ENCODE results near the gene ZMIZ1.

Gene ZMIZ1

DNA sequence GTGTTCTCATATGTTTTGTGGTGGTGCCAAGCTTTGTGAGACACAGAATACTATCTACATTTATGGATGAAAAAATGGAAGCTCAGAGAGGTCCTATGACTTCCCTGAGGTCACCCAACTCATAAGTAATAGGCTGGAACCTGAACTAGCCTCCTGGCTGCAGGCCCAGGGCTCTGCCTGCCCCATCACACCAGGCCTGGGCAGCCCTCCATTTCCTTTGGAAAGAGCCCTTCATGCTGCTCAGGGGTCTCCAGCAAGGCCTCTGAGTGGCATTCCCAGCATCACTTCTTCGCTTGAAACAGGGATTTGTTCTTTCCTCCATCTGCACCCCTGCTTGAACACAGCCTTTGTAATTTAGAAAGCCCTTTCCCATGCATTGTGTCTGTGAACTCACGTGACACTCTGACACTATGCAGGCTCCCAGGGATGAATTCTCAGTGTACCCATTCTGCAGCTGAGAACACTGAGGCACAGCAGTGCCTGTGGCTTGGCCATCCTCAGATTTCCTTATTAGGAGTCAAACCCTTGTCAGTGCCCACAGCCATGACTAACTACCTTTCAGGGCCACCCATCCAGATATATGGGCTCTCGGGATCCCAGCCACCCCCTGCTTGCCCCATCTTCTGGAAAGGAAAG is 150.7 kb downstream of the ZMIZ1 start:
- no peak for DNase-seq

DNA sequence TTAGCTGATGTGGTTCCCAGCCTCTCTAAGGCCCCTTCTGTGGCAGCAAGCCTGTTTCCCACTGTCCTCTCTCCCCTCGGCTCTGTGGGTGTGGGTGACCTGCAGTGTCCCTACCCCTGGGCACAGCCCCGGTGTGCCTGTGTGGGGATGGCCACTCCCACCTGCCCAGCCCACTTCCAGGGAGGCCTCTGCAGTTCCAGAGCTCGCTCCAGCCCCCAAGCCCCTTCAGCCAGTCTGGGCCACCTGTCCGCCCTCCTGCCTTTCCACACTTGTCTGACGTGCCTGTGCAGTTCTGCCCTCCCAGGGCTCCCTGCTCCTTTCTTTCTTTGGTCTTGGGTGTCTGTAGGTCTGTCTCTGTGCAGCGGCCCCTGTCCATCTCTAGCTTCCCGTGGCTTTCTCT is 151.5 kb downstream of the ZMIZ1 start:
- no peak for DNase-seq

DNA sequence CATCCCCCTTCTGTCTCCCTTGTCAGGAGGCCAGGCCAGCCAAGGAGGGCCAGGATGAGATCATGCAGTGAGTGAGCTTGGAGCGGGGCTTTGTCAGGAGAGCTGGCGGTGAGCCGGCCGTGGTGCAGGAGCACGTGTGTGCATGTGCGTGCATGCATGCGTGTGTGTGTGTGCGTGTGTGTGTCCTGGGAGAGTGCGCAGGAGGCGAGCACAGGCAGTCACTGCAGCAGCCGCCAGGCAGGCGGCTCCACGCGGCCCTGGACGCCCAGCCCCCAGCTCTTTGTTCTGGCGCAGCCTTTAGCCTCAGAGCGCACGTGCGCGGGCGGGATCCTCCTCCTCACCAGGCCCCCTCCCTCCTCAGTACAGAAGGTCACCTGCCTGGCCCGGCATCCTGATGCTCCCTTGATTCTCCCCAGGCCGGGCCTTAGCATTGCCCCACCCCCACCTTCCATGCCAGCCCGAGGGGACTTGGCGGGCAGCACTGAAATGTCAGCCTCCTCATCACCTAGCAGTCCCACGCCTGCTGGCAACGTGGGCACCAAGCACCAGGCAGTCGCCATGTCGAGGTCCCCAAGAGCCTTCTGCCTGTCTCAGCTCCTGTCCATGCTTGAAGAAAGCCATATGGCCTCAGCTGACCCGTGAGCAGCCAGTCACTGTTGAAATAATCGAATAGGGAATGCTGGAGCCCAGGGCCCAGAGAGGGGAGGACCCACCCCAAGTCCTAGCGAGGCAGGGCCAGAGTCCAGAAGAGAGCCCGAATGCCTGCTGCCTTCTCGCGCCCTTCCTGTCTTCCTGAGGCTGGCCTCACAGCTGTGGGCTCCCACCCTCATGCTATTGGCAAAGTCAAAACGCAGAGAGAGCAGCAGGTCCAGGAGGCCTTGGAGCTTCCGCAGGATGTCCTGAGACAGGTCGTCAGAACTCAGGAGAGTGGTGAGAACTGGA is 152.6 kb downstream of the ZMIZ1 start:
- DNase-seq = no peak

DNA sequence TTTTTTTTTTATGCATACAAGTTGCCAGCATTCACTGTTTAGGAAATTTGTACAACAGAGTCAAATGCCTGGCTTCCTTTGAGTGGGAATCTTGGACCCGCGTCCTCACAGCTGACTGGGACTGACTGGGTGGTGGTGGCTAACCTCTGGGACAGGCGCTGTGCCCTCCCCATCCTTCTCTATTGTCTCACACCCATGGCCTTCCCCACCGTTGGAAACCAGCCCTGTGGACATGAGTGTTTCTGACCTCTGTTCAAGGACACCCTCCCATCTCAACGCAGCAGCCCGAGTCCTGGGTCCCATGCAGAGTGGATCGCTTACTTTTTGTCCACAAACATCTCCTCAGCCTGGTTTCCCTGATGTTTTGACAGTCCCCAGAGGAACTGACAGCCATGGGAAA is 153.4 kb downstream of the ZMIZ1 start:
- no peak for DNase-seq

DNA sequence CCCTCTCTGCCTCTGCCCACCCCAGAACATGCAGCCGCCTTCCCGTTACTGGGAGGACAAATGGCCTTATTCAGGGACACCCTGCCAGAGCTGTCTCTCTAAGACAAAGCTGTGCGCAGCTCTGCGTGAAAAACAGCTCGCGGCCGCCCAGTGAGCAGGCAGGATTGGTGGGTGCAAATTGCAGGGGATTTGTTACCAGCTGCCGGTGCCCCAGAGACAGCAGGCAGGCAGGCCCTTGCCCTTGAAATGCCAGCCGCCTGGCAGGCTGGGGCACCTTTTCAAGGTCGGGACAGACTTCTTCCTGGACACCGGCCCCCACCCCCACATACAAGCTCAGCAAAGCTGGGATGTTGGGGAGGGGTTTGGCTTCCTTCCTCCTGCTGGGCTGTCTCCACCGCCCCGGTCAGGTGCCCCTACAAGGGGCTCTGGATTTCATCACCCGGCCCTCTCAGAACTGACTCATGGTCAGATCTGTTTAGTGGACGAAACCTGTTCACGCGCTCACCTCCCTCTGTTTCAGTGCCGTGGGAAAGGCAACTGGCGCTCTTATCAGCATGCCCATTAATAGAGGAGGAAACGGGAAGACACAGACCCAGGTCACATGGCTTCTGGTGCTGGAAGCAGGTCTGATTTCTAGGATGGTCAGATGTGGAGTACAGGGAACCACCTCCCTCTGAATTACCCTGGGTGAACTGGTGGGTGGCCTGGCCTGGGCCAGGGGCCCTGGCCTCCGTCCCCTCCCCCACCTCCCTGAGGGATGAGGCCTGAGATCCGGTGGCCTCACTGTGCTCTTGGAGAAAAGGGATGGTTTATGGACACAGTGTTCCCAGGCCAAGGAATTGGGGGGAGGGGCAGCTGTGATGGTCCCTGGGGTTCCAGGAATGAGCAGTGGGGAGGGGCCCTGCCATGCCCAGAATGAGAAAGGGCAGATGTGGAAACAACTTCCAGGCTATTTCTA is 154.6 kb downstream of the ZMIZ1 start:
- no peak for DNase-seq

DNA sequence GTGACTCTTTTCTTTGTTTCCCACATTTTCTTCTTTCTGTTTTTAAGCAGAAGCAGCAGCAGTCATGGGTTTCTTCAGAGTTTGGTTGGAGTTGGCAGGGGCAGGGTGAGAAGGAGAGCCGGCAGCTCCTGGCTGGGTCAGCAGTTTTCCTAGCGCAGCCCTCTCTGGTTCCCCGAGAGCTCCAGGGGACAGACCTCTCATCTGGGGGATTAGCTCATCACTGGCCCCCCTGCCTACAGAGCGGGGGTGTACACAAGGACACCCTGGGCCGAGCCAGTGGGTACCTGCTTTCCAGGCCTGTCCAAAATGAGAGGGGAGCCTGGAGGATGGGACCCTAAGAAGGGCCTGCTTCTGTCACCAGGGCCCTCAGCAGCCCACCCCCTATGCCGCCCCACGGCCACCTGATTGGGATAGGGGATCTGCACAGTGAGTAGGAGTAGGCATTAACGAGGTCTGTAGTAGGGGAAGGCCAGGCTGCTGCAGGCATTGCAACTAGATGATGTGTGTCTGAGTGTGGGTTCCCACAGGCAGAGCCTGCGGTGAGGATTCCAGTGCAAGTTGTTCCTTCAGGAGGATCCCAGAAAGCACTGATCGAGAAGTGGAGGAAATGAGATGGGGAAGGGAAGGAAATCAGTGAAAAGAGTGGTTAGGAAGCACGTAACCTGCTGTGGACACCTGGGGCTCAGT is 155.6 kb downstream of the ZMIZ1 start:
- no peak for DNase-seq

DNA sequence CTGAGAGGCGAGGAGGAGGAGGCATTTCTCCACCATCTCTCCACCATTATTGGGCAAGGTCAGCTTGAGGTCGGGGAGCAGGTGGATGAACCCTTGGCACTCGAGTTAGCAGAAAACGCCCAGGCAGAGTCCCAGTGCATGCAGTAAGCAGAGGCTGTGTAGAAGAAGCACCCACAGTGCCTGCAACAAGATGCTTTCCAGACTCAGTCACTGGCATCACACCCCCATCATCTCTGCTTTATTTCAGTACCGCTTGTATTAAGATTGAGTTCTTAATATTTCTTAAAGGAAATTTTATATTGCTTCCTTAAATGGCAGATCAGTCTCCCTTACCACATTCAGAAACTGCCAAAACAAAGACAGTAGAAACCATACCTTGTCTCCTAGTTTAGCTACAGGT is 156.2 kb downstream of the ZMIZ1 start:
- no peak for DNase-seq

DNA sequence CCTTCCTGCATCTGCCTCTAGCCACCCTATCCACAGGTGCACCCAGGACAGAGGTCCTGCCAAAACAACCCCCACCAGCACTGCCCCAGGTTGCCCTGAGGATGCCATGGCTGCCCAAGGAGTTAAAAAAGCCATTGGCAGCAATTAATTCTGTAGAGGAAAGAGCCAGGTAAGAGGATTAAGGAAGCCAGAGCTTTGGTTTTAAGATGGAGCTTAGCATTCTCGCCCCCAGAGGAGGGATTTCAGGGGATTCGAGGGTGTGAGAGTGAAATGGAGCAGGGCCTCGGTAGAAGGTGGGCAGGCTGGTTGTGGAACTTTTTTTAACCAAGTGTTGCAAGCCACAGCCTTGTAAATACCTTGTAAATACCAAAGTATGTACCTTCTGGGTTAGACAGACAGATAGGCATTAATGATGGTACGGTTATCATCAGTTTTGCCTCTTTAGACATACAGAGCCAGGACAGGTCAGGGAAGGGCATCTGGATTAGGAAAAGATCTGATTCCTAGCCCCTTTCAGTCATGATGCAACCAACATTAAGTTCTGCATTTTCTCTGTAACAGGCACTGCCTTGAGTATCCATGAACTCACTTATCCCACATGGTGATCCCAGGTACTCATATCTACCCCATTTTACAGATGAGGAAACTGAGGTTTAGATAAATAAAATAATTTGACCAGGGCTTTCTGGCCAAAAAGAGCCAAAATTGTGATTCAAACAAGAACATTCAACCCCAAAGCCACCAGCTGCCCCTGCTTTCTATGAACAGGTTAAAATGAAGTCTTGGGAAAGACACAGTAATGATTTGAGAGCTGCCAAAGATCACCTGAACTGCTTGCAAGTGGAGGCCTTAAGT is 157.9 kb downstream of the ZMIZ1 start:
- no peak for DNase-seq

DNA sequence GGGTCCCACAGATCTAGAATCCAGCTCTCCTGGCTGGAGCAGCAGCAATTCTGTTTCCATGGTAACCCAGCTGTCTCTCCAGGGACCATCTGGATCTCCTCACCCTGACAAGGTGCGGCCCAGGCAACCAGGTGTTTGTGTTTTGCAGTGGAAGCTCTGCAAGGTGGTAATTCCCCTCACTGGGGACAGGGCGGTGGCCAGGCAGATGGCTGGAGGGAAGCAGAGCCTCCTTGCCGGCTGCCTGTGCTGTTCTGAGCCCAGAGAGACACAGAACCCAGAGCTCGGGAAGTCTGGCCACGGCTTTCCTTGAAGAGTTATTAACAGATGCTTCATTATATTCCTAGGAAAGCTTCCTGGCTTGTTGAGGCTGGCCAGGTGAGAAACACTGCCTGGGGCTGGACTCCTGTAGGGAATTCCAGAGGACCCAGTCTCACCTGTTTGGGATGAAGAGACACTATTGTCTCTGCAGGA is 160.3 kb downstream of the ZMIZ1 start:
- no peak for DNase-seq

DNA sequence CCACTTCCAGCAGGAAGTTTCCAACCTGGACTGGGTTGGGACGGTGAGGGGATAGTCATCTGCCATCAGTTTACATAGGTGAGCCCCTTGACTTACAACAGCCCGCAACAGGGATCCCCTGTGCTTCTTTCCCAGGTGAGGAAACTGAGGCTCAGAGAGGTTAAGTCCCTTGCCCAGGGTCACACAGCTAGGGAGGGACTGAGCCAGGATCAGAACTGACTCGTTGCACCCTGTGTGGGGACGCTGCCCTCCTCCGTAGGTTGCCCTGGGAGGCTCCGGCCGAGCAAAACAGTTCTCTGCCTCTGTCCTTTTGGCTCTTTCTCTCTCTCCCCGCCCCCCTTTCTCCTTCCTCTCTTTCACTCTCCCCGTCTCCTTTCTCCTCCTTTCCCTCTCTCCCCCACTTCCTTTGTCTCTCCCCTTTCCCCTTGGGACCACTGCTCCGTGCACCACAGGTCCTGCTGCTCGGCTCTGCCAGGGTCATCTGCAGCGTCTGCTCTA is 161.1 kb downstream of the ZMIZ1 start:
- no peak for DNase-seq

DNA sequence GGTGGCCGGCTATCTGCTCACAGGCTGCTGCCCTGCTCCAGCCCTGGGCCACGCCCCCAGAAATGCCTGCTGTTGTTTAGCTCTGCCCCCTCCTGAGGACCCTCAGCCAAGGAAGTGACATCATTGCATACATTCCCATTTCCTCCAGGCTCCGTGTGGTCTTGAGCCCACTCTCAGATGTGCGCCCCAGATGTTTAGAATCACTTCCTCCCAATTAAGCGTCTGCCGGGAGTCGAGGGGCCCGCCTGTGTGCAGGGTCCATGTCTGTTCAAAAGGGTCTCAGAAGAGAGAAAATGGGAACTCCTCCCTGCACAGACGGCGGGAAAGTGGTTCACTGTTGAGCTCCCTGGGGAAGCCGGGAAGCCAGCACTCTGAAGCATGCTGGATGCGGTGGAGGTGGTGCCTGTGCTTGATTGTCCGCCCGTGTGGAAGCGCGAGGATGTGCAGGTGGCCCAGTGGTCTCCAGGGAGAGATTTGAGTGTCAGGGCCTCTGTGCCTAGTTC is 161.6 kb downstream of the ZMIZ1 start:
- DNase-seq = no peak

DNA sequence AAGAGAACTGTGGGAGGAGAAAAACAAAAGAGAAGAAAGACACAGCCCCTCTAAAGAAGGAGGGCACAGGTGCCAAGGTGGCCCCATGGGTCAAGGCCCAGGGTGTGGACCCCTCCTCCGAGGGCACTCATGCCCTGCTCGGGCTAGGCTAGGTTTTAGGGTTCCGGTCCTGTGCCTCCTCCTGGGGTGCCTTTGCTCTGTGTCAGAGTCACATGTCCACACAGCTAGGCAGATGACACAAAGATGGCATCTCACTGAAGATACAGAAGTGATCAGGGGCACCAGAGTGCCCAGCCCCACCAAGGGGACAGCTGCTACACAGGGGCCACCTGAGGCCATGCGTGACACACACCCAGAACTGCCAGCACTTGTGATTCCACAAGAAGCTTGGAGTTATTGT is 162.1 kb downstream of the ZMIZ1 start:
- DNase-seq = no peak

DNA sequence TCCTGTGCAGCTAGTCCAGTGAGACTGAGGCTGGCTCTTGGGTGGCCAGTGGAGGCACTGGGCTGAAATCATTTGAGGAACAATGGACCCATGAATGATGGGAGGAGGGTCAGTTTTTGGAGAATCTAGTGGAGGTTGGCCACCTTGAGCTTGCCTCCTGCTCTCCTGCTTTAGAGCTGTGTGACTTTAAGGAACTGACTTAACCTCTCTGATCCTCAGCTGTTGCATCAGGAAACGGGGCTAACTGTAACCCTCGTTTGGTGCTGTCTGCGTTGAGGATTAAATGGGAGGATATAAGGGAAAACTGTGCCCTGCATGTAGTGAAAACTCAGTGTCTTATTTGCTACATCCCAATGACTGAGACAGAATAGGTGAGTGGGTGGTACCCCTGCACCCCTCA is 163.1 kb downstream of the ZMIZ1 start:
- DNase-seq = no peak

DNA sequence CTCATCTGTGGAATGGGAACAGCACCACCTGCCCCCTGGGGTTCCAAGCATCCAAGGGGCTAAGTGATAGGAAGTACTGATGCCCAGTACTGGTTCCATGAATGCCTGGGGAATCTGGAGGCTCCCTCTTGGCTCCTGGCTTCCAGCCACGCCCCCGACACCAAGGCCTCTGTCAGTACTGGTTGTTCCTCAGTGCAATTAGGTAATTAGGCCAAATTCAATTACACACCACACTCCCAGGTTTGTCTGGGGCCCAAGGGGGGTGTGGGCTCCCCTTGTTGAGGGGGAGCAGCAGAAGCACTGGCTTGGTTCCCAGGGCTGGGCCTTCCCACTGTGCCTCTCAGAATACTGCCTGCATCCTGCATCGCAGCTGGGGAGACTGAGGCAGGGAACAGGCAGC is 164.1 kb downstream of the ZMIZ1 start:
- DNase-seq = no peak

DNA sequence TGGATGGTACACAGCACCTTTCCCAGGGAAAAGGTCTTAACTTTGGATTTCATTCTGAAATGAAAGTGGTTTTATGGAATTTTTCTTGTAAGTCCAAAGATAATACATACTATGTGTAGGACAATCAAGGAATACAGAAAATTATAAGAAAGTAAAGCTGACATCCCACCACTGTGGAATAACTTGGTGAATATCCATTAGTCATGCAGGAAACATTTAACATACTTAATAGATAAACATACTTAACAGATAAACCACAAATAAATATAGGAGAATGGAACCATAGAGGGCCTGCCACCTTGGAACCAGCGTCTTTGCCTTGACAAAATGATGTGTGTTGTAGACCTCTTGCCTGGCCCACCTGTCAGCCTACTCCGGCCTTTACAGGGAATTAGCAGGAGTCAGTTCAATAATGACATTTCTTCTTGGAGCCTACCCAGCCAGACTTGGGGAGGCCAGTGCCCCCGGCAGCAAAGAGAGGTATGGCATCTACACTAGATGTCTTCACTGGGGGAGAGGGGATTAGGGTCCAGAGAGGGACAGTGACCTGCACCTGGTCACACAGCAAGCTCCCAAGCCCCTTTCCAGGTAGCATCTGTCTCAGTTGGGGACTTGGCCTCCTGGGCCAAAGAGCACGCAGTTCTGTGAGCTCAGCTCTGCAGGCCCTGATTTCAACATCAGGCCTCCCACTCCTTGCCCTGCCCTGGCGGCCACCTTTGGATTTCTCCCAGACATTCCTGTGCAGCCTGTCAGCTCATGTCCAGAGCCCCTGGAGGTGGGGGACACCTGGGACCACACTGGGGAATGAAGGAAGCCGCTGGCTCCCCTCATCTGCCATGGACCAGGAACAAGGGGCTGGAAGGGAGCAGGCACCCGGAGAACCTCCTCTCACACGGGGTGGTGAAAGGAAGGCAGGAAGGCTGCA is 165.9 kb downstream of the ZMIZ1 start:
- DNase-seq = no peak

DNA sequence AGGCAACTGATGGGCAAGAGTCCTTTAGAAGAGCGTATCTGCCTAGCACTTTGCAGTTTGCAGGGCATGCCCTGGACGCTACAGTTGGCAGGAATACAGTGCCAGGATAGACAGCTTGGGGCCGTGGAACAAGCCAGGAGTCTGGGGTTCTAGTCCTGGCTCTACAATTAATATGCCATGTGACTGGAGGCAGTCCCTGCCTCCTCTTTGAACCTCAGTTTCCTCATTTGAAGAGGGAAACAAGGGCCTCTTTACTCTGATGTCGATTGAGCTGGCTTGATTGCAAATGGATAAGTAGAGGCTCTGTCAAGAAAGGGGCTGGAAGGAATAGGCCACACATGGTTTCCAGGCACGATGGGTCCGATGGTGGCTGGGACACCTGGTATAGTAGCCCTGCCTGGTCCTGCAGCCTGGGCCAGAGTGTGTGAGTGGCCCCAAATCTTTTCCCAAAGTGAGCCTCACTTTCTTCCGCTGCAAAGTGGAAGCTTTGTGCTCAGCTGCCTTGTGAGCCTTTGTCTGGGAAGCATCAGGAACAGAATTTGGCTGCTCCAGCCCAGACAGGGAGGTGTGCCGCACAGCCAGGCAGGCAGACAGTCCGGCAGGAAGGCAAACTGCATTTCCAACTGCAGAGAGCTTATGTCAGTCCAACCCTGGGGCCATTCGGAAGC is 167.1 kb downstream of the ZMIZ1 start:
- DNase-seq = no peak

DNA sequence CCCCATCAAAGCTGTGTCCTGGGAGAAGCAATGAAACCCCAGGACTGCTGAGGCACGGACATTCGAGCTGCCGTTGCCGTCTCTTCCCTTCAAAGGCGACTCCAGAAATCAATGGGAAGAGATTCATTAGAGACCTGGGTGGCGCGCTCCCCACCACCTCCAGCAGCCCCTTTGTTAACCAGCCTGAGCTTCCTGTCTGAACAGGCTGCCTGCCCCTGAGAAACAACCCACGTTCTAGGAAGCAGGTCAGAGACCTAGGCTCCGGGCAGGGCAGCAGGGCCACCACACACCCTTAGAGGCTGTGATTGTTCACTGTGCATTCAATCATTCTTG is 167.6 kb downstream of the ZMIZ1 start:
- DNase-seq = no peak

DNA sequence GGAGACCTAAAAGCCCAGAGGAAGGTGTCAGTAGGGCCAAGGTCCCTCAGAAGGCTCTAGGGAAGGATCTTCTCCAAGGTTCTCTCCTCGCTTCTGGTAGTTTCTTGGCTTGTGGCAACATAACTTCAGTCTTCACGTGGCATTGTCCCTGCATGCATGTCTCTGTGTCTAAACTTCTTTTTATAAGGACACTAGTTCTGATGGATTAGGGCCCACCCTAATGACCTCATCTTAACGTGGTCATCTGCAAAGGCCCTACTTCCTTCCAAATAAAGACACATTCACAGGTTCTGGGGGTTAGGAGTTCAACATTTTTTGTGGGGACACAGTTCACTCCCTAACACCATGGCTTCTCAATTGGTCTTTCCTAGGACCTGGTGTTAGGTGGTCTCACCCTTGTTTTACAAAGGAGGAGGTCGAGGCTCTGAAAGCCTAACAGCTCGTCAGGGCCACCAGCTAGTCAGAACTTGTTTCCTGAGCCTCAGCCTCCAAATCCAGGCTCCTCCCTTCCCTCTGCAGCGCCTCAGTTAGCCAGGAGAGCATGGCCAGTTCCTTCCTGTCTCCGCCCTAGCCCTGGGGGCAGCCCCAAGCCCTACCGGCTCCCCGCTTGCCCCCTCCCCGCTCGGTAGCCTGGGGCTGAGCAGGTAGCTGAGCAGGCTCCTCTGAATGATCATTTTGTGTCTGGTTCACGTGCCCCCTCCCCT is 168.8 kb downstream of the ZMIZ1 start:
- DNase-seq = no peak

DNA sequence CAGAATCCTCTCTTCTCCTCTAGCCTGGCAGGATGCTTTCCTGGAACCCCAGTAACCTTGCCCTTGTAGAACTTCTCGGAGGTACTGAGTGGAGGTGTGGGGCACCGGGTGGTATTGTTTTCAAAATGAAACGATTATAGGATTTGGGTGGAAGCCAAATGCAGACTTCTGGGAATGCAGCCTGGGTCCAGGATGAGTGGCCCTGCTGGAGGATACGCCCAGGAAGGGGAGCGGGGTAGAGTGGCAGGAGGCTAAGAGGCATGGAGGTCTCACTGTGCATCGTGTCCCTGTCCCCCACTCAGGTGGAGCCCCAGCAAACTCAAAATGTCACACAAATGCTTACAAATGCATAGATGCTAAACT is 169.4 kb downstream of the ZMIZ1 start:
- DNase-seq = no peak

All from hematopoietic multipotent progenitor cell treated with erythropoietin and hydrocortisone succinate and interleukin-3 and kit ligand, for 4 days (in vitro differentiated cells).